DMS79 treated with DMSO at 0.1 percent for 48 hours (cell line): ENCODE data around the gene SELENOM.
A peak's percentile ranks its signal among the peaks of the same experiment; 100 is the strongest.
"Not testable (repeated sequence)": the region's sequence is repeated elsewhere in the genome, so short reads cannot be mapped to it uniquely, and the experiment has no call there.

Experiments
- DNase-seq: peaks from one replicate; lab custom pipeline; 2025; lab: John Stamatoyannopoulos, UW

SELENOM gene

DNA sequence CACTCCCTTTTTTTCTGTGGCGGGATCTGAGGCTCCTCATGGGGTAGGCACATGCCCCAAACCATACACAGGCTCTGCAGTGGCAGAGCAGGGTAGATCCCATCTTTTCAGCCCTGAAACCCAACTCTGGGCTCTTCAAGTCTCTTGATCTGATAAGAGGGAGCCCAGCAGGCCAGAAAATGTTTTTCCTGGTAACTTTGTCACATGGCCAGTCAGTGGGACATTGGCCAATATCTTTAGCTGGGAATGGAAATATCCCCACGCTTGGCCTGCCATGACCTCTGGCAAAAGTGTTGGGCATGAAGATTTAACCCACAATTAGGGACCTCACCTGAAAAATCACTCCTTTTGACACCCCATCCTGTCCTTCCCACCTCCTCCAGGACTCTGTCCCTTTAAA, 23.5 kb upstream of the SELENOM start:
- DNase-seq = no peak

DNA sequence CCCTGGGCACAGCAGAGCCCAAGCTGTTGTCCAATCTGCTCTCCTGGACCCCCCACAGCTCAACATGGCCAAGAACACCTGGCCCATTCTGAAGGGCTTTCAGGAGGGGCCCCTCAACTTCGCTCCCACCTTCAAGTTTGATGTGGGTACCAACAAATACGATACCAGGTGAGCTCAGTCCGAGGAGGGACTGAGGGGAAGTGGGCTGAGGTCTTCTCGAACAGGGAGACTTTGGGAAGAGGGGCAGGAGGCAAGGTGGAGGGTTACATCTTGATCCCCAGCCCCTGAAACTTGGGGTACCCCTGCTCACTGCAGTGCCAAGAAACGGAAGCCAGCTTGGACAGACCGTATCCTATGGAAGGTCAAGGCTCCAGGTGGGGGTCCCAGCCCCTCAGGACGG, 20.8 kb upstream of the SELENOM start:
- DNase-seq = no peak

DNA sequence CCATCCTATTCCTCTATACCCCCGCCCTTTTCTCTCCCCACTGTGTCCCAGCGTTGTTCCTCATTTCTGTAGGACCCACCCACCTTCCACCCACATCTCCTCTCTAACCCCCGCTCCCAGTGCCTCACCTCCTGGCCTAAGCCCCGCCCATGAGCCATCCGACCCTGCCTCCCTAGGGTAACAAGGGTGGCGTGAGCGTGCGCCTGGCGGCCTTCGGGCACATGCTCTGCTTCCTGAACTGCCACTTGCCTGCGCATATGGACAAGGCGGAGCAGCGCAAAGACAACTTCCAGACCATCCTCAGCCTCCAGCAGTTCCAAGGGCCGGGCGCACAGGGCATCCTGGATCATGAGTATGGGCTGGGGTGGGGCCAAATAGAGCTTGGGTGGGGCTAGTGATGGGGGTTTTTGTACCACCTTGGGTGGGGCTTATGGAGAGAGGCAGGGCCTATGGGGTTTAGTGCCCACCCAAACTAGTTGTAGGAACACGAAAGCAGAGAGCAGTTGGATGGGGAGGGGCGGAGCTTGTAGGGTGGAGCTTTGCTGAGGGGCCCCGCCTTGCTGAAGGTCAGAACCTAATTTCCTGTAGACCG, 19.9 kb upstream of the SELENOM start:
- DNase-seq = no peak

DNA sequence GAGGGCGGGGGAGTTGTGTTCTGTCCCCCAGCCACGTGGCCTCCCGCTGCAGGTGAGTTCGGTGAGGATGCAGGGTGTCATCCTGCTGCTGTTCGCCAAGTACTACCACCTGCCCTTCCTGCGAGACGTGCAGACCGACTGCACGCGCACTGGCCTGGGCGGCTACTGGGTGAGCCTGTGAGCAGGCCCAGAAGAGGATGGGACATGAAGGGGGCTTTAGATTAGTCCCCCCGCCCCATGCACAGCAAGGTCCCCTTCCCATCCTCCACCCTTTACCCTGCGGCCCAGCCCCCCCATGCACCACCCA, 19.5 kb upstream of the SELENOM start:
- DNase-seq = no peak

DNA sequence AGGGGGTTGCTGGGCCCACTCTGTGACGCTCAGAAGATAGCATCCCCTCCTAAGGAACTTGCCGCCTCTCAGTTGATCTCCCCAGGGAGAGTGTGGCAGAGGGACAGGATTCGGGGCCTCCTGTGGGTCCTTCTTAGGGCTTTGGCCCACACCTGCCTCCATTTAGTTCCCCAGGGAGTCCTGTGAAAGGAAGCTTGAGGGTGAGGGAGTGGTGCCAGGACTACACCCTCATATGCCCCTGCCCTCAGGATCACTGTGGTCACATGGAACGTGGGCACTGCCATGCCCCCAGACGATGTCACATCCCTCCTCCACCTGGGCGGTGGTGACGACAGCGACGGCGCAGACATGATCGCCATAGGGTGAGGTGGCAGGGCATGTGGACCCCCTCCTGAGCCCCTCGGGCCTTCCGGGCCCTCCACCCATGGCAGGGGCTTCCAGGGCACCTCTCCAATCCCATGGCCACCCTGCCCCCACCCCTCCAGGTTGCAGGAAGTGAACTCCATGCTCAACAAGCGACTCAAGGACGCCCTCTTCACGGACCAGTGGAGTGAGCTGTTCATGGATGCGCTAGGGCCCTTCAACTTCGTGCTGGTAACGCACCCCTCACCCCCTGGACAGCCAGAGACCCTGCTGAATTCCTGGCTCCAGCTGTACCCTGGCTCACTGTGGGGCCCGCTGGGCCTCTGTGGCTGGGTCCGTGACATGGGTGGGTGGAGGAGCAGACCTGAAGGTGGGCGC, 18.9 kb upstream of the SELENOM start:
- DNase-seq = peak; percentile 56

DNA sequence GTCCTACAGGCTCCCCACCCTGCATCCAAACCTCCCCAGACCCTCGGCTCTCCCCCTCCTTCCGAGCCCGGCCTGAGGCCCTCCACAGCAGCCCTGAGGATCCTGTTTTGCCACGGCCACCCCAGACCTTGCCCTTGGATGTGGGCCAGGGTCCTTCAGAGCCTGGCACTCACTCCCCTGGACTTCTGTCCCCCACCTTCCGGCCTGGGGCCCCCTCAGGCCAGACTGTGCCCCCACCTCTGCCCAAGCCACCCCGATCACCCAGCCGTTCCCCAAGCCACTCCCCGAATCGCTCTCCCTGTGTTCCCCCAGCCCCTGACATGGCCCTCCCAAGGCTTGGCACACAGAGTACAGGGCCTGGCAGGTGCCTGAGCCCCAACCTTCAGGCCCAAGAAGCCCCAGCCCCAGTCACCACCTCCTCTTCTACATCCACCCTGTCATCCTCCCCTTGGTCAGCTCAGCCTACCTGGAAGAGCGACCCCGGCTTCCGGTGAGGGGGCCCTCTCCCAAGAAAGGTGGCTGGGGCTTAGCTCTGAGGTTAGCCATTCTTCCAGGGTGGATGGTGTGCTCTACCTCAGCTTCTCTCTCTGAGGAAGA, 18.3 kb upstream of the SELENOM start:
- no peak for DNase-seq

DNA sequence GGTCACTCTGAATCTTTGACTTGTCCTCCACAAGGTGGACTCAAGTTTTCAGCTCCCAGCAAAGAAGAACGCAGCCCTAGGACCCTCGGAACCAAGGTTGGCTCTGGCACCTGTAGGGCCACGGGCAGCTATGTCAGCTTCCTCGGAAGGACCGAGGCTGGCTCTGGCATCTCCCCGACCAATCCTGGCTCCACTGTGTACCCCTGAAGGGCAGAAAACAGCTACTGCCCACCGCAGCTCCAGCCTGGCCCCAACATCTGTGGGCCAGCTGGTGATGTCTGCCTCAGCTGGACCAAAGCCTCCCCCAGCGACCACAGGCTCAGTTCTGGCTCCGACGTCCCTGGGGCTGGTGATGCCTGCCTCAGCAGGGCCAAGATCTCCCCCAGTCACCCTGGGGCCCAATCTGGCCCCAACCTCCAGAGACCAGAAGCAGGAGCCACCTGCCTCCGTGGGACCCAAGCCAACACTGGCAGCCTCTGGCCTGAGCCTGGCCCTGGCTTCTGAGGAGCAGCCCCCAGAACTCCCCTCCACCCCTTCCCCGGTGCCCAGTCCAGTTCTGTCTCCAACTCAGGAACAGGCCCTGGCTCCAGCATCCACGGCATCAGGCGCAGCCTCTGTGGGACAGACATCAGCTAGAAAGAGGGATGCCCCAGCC, 17.6 kb upstream of the SELENOM start:
- DNase-seq = no peak

DNA sequence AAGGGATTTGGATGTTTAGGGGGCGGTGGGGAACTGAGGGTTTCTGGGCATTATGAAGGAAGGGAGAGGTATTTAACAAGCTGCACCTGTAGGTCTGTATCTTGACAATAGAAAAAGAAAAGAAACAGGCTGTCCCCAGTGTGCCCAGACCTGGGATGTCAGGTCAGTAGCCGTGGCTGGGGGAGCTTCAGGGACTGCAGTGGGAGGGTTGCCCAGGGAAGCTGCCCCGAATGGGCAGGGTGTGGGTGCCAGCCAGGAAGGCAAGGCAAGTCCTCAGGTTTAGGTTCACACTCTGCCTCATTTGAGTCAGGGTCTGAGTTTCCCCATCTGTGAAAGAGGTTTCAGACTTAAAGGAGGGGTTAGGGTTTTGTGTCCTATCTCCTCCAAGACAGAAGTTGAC, 16.9 kb upstream of the SELENOM start:
- no peak for DNase-seq

DNA sequence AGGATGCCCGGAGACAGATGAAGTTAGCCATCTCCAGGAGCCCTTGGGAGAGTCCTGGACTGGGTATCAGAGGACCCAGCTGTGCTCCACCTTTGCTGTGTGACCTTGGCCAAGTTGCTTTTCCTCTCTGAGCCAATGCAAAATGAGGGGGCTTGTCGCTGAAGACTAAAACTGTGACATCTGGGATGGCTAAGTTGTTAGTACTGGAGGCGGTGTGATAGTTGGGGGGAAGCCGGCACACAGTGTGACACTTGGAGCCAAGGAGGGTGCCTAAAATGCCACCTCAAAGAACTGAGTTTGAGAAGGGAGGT, 15.9 kb upstream of the SELENOM start:
- peak; percentile 0 for DNase-seq

DNA sequence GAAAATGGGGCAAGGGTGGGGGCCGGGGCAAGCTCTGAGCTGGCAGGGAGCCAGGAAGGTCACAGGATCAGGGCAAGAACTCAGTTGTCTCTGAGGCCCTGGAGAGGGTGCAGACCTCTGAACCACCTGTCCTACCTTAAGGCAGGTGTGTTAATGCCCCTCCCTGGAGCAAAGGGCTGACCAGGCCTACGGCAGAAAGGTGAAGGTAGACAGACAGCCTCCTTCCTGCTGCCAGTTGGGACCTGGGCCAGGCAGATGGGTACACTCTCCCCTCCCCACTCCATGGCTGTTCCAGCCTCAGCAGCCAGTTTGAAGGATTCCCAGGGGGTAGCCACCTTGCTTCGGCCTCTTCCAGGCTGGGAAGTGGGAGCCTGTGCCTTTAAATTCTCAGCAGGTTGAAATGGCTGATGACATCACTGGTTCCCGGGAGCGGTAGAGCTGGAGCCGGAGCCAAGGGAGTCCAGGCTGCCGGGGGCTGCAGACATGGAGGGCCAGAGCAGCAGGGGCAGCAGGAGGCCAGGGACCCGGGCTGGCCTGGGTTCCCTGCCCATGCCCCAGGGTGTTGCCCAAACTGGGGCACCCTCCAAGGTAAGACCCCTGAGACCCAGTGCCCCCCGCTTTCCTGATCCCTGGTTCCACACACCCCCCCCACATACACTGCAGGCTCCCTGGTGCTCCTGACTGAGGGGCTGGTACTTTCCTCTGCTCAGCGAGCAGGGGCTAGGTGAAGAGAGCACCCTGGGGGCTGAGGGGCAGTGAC, 15.3 kb upstream of the SELENOM start, which contains the start of gene INPP5J:
Gene INPP5J (plus strand): TSS at position 435 of the 760 bp plus-strand sequence. CDS start 49 bp downstream, at position 484.
- peak; percentile 58 for DNase-seq

DNA sequence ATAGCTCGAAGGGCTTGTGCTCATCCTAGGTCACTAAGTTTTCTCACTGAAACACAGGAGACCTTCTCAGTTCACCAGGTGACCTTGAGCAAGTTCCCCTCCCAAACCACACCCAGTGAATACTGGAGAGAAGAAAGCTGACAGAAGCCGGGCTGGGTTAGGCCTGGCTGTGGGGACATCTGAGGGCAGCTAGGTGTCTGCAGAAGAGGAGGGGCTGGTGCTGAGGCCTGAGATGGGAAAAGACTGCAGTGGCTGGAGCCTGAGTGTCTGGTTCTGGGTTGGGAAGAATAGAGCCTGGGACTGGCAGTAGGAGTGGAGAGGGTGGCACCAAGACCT, 14.8 kb upstream of the SELENOM start:
- DNase-seq = no peak

DNA sequence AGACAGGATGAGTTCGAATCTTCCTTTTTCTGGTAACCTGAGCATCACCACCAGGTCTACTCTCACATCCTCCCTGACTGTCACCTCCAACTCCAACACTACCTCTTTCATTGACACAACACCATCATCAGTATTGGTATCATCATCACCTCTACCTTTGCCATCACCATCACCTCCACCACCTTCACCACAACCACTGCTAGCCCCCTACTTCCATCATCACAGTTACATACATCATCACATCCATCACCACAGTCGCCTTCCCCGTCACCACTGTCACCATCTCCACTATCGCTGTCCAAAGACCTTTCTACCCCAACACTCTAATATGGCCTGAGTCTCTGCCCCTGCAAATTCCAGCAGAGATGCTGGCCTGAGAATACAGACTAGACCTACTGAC, 14.0 kb upstream of the SELENOM start:
- no peak for DNase-seq

DNA sequence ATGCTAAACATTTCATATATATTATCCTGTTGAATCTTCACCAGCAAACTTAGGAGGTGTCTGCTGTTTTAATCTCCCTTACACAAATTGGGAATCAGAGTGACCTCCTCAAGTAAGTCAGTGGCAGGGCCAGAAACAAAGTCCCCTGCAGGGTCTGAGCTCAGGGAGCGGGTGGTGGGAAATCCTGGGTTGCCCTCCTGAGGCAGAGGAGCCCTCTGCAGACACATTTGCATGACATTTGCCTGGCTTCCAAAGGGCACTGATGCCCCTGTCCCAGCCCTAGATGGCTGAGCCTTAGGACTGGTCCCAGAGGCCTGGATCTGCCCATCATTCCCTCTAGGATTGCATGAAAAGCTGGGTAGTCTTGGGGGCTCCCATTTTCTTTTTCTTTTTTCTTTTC, 13.3 kb upstream of the SELENOM start:
- no peak for DNase-seq

DNA sequence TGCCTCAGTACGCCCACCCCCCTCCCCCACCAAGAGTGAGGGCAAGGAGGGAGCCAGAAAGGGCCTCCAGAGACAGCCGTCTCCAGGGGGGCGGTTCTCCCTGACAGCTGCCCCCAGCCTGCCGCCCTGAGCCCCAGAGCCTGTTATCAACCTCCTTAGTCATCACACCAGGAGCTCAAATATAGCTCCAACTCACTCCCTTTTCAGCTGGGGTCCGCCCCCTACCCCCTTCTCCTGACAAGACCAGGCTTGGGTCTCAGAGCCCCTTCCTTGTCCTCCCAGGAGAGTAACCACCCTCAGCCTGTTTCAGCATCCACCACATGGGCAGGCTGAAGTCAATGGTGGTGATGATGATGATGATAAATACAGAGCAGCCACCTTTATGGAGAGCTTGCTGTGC, 12.9 kb upstream of the SELENOM start:
- no peak for DNase-seq

DNA sequence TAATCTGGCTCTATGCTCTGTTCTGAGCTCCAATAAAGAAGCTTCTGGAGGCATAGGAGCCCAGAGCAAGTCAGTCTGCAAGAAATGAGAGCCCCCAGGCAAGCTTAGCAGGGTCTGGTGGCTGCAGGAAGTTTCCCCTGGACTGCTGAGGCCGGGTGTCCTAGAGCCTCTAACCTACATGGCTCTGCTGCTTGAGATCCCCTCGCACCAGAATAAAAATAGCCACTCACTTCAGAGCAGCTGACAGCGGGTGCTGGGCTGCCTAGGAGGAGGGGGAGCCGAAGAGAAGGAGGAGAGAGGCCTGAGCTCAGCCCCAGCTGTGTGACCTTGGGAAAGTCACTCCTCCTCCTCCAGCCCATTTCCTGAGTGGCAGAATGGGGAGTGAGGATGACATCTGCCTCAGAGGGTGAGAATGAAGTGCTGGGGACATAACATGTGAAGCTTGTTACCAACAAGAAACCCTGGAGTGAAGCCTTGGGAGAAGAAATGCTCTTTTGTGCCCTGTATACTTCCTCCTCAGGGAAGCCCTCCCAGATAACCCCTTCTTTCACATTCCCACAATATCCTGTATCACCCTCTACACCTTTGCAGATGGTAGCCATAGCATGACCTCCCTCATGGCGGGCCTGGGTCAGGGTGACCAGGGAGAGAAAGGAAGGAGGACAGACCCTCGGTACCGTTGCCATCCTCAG, 11.8 kb upstream of the SELENOM start:
- DNase-seq = no peak

DNA sequence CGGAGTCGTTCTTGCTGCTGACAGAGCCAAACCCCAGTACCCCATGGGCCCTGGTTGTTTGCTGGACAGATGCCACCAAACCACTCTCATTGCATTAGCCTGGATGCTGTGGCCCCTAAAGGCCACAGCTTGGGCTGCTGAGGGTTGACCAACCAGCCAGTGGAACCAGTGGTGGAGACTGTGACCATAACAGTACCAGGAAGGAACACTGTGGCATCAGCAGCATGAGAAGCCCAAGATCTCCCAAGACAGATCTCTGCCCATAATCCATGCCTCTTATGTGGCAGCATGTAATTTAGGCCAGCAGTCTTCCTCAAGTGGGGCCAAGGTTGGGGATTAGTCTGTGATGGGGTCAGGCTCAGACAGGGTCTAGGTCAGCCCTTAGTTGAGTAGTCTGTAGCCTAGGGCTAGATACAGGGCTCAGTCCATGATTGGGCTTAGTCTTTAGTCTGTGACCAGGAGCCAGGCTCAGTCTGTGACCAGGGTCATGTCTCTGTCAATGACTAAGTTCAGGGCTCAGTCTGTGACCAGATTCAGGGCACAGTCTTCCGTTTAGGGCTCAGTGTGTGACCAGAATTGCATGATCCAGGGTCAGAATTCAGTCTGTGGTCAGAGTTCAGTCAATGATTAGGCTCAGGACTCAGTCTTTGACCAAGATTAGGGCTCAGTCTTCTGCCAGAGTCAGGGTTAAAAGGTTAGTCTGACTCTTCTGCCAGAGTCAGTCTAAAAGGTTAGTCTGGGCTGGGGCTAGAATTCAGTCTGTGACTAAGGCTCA, 10.9 kb upstream of the SELENOM start:
- no peak for DNase-seq

DNA sequence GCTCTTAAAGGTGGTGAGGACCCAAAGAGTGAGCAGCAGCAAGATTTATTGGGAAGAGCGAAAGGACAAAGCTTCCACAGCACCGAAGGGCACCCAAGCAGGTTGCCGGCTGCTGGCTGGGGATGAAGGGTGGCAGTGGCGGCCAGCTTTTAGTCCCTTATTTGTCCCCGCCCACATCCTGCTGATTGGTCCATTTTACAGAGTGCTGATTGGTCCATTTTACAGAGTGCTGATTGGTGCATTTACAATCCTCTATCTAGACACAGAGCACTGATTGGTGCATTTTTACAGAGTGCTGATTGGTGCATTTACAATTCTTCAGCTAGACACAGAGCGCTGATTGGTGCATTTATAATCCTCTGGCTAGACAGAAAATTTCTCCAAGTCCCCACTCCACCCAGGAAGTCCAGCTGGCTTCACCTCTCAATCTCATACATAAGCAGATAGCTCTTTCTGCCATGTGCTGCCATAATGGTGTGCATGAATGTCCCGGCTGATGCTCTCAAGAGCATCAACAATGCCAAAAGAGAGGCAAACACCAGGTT, 5.3 kb upstream of the SELENOM start:
- DNase-seq = not testable (repeated sequence)

DNA sequence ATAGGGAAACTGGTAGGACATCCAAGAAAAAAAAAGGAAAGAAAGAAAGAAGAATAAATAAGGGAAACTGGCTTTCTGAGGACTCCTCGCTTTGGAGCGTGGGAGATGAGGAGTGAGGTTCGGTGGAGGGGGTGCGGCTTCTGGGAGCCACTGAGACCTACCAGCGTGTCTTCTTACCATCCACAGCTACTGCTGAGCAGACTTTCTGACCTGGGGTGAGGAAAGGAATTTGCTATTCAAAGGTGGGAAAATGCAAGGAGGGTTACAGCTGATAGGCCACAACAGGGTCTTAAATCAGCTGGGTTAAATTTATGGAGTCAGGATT, 488 bp upstream of the SELENOM start:
- no peak for DNase-seq

DNA sequence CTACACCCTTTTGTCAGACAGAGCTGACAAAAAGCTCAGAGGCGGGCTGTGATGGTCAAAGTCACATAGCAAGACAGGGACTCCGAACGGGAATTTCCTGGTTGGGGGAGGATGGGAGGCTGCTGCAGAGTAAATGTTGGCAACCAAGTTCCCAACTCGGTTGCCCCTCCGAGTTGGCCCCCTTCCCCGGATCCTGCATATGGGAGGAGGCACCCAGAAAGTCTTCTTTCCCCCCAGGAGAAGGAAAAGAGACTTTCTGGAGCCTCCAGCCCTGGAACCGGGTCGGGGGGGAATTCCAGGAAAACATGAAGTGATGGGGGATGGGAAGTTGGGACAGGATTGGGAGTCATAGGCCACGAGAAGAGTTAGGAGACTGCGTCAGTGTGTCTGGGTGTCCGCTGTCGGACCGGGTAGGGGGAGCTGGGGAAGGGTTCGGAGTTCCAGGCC, 614 bp downstream of the SELENOM start:
- no peak for DNase-seq

DNA sequence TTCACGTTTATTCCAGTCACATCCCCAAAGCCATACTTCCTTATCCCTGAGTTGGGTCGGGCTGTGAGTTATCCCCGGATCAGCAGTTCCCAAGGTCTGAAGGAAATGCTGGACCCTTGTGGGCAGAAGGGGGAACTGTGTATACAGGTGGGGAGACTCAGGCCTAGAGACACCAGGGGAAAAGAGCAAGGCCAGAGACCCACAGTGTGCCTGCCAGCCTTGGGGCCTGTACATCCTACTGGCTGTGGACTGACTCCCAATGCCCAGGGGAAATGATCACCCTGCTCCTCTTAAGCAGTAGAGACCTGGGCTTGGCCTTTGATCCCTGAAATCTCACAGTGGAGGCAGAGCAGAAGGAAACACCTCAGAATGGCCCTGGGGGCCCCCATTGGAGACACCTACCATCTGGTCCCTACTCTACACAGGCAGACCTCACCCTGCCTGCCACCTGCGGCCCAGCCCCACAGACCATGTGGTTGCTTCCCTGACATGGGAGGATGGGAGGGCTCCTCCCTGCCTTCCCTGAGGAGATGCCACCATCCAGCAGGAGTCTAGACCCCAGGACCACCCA, 1.3 kb downstream of the SELENOM start:
- no peak for DNase-seq
